HepG2 (cell line): Measurements from ENCODE around the gene DENND10. TPM values are rescaled to one million over a fixed set of nuclear protein-coding genes. Genes with fewer than 3 reads are reported as not detected.
A peak's percentile ranks its signal among the peaks of the same experiment; 100 is the strongest.

Source experiments
- ATF7 ChIP-seq, 2 experiments: fragments of 450-650 bp in 1 of 2; sonication (generic) in 1 of 2; formaldehyde crosslinking in 1 of 2; IDR thresholded peaks; 2 replicates each; pipeline versions ENCODE4 v1.4.0 to v1.6.1; 2016 to 2020; ENCODE audit warnings: antibody characterized with exemption in 1 of 2, mild to moderate bottlenecking in 1 of 2, missing genetic modification reagents in 1 of 2
- CREBL2 ChIP-seq: sonication (generic); formaldehyde crosslinking; IDR thresholded peaks from 2 replicates; pipeline ENCODE4 v1.8.1; 2023; ENCODE audit warnings: missing genetic modification reagents, mild to moderate bottlenecking, borderline replicate concordance
- DPF2 ChIP-seq: sonication (generic); formaldehyde crosslinking; IDR thresholded peaks from 2 replicates; pipeline ENCODE4 v1.4.0; 2020; ENCODE audit warnings: mild to moderate bottlenecking, low read depth, missing genetic modification reagents, borderline replicate concordance
- FOSL2 ChIP-seq: sonication (generic); formaldehyde crosslinking; IDR thresholded peaks from 2 replicates; pipeline ENCODE4 v1.4.0; 2020; ENCODE audit warnings: missing genetic modification reagents
- FUBP1 ChIP-seq: sonication (generic); formaldehyde crosslinking; IDR thresholded peaks from 2 replicates; pipeline ENCODE4 v1.5.1; 2020; ENCODE audit warnings: missing genetic modification reagents, mild to moderate bottlenecking, borderline replicate concordance
- MLX ChIP-seq: IDR thresholded peaks from 2 replicates; pipeline ENCODE4 v1.6.1; 2016
- MYC ChIP-seq: sonication (generic); formaldehyde crosslinking; IDR thresholded peaks from 2 replicates; pipeline ENCODE4 v1.9.0; 2021; ENCODE audit warnings: missing genetic modification reagents, borderline replicate concordance
- RBM22 ChIP-seq: fragments of 200-400 bp; formaldehyde crosslinking; optimal IDR thresholded peaks from 2 replicates; pipeline ENCODE3; 2017; ENCODE audit warnings: mild to moderate bottlenecking, low read length, moderate library complexity
- SAP130 ChIP-seq: IDR thresholded peaks from 2 replicates; pipeline ENCODE4 v1.6.1; 2016; ENCODE audit warnings: low read depth
- SNAPC5 ChIP-seq: sonication (generic); formaldehyde crosslinking; IDR thresholded peaks from 2 replicates; pipeline ENCODE4 v1.8.1; 2023; ENCODE audit warnings: mild to moderate bottlenecking, missing genetic modification reagents, borderline replicate concordance
- SOX6 ChIP-seq, 2 experiments: fragments of 450-650 bp in 1 of 2; sonication (generic) in 1 of 2; formaldehyde crosslinking in 1 of 2; IDR thresholded peaks; 2 replicates each; pipeline versions ENCODE4 v1.4.0 to v1.6.1; 2017 to 2020; ENCODE audit warnings: antibody characterized with exemption in 1 of 2, mild to moderate bottlenecking in 1 of 2, missing genetic modification reagents in 1 of 2
- STAT6 ChIP-seq: sonication (generic); formaldehyde crosslinking; IDR thresholded peaks from 2 replicates; pipeline ENCODE4 v1.4.0; 2020; ENCODE audit warnings: missing genetic modification reagents, mild to moderate bottlenecking, borderline replicate concordance
- THAP7 ChIP-seq: sonication (generic); formaldehyde crosslinking; IDR thresholded peaks from 2 replicates; pipeline ENCODE4 v1.8.1; 2023; ENCODE audit warnings: mild to moderate bottlenecking, missing genetic modification reagents
- TRIM24 ChIP-seq: sonication (generic); formaldehyde crosslinking; IDR thresholded peaks from 2 replicates; pipeline ENCODE4 v1.8.0; 2022; ENCODE audit warnings: mild to moderate bottlenecking, missing genetic modification reagents
- ZC3H4 ChIP-seq: sonication (generic); formaldehyde crosslinking; IDR thresholded peaks from 2 replicates; pipeline ENCODE4 v1.4.0; 2020; ENCODE audit warnings: missing genetic modification reagents, borderline replicate concordance
- ZMYM4 ChIP-seq: sonication (generic); formaldehyde crosslinking; IDR thresholded peaks from 2 replicates; pipeline ENCODE4 v1.8.1; 2023; ENCODE audit warnings: mild to moderate bottlenecking, missing genetic modification reagents
- ZNF292 ChIP-seq: sonication (generic); formaldehyde crosslinking; IDR thresholded peaks from 2 replicates; pipeline ENCODE4 v1.8.1; 2022; ENCODE audit warnings: mild to moderate bottlenecking, low read depth, missing genetic modification reagents, borderline replicate concordance
- ZNF350 ChIP-seq: sonication (generic); formaldehyde crosslinking; IDR thresholded peaks from 2 replicates; pipeline ENCODE4 v1.4.0; 2020; ENCODE audit warnings: mild to moderate bottlenecking, low read depth, missing genetic modification reagents, borderline replicate concordance
- ZNF556 ChIP-seq: sonication (generic); formaldehyde crosslinking; IDR thresholded peaks from 2 replicates; pipeline ENCODE4 v1.4.0; 2020; ENCODE audit warnings: mild to moderate bottlenecking, missing genetic modification reagents, borderline replicate concordance
- ZNF563 ChIP-seq: sonication (generic); formaldehyde crosslinking; IDR thresholded peaks from 2 replicates; pipeline ENCODE4 v1.8.0; 2022; ENCODE audit warnings: mild to moderate bottlenecking, moderate library complexity, missing genetic modification reagents
- ZNF598 ChIP-seq: sonication (generic); formaldehyde crosslinking; IDR thresholded peaks from 2 replicates; pipeline ENCODE4 v1.5.1; 2020; ENCODE audit warnings: mild to moderate bottlenecking, missing genetic modification reagents, borderline replicate concordance
- polyA plus RNA-seq, 8 experiments: library from polyadenylated mRNA; depleted of rRNA in 3 of 8; stranded (reverse) in 7 of 8; unstranded in 1 of 8; fragments of >200 nt; fragmentation: Illumina TruSeq in 4 of 8; extraction: Trizol in 4 of 8; gene quantifications; 2 replicates each; pipeline versions ENCODE4 v1.2.1 to v1.2.3, GENCODE V29; 2011 to 2016; ENCODE audit warnings: low read depth in 4 of 8, missing spikeins in 1 of 8, mixed read lengths in 1 of 8; ENCODE audit not compliant: insufficient read depth in 1 of 8
- total RNA-seq, 5 experiments: library from RNA; depleted of rRNA; stranded (reverse); fragments of >200 nt; fragmentation: Illumina TruSeq; extraction: Trizol; gene quantifications; 2 replicates each; pipeline ENCODE4 v1.2.3, GENCODE V29; 2016; ENCODE audit warnings: low read depth in 1 of 5

Gene DENND10
- total and polyA plus RNA-seq, 2 of the 13 experiments (the other 11 are each of a cell fraction or from before 2014, with no cell fraction given): 43.7 to 78.8 TPM

- TF ChIP-seq FUBP1 (CRISPR knock-in tag): no peak
- peak; percentile 97 for TF ChIP-seq DPF2 (CRISPR knock-in tag)
- peak; percentile 18; the same call in 1 of the 2 replicates for TF ChIP-seq MYC (CRISPR knock-in tag)
- TF ChIP-seq ZNF292 (CRISPR knock-in tag): peak; percentile 19; the same call in 1 of the 2 replicates
- TF ChIP-seq TRIM24: peak; percentile 77; the same call in 1 of the 2 replicates
- no peak for TF ChIP-seq ATF7 (IDR thresholded peaks at IDR 0.05)
- TF ChIP-seq ATF7 (CRISPR knock-in tag; IDR thresholded peaks at IDR 0.05): no peak
- TF ChIP-seq ZC3H4: no peak; the same call in 1 of the 2 replicates
- TF ChIP-seq ZNF350 (CRISPR knock-in tag): peak; percentile 76; the same call in 1 of the 2 replicates
- TF ChIP-seq RBM22: no peak
- TF ChIP-seq SOX6 (IDR thresholded peaks at IDR 0.05): no peak
- TF ChIP-seq SOX6 (CRISPR knock-in tag; IDR thresholded peaks at IDR 0.05): peak; percentile 93
- peak; percentile 98 for TF ChIP-seq FOSL2 (CRISPR knock-in tag)
- peak; percentile 84 for TF ChIP-seq SAP130 (CRISPR knock-in tag)
- no peak for TF ChIP-seq ZNF563 (CRISPR knock-in tag)
- TF ChIP-seq MLX (CRISPR knock-in tag): peak; percentile 60
- peak; percentile 57 for TF ChIP-seq ZMYM4 (CRISPR knock-in tag)
- TF ChIP-seq ZNF598: peak; percentile 33; the same call in 1 of the 2 replicates
- TF ChIP-seq THAP7 (CRISPR knock-in tag): no peak
- no peak for TF ChIP-seq CREBL2 (CRISPR knock-in tag)
- TF ChIP-seq STAT6 (CRISPR knock-in tag): peak; percentile 68; the same call in 1 of the 2 replicates
- no peak for TF ChIP-seq SNAPC5 (CRISPR knock-in tag)
- TF ChIP-seq ZNF556: no peak
These were observed 10.1 kb downstream of the DENND10 start (continued) for GRCh38 chr10:119113751-119114732.
